Lower leg skin (tissue), 3 donors: ENCODE results near the gene MLLT3.

Experiments
- POLR2A ChIP-seq, 2 donors: fragments of 450-650 bp; IDR thresholded peaks; one replicate each; pipeline ENCODE4 v1.6.1; 2016 to 2017; ENCODE audit warnings: antibody characterized with exemption in 2 of 2, mild to moderate bottlenecking in 1 of 2, moderate library complexity in 1 of 2
- TF ChIP-seq, protein P1 (sequence below), 3 donors: fragments of 450-650 bp; IDR thresholded peaks; one replicate each; pipeline ENCODE4 v1.5.1; 2016; ENCODE audit warnings: antibody characterized with exemption in 3 of 3, mild to moderate bottlenecking in 3 of 3, moderate library complexity in 2 of 3

- TF ChIP-seq POLR2A (IDR thresholded peaks at IDR 0.05): no peak
- TF ChIP-seq, protein P1, sequence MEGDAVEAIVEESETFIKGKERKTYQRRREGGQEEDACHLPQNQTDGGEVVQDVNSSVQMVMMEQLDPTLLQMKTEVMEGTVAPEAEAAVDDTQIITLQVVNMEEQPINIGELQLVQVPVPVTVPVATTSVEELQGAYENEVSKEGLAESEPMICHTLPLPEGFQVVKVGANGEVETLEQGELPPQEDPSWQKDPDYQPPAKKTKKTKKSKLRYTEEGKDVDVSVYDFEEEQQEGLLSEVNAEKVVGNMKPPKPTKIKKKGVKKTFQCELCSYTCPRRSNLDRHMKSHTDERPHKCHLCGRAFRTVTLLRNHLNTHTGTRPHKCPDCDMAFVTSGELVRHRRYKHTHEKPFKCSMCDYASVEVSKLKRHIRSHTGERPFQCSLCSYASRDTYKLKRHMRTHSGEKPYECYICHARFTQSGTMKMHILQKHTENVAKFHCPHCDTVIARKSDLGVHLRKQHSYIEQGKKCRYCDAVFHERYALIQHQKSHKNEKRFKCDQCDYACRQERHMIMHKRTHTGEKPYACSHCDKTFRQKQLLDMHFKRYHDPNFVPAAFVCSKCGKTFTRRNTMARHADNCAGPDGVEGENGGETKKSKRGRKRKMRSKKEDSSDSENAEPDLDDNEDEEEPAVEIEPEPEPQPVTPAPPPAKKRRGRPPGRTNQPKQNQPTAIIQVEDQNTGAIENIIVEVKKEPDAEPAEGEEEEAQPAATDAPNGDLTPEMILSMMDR (IDR thresholded peaks at IDR 0.05): no peak
These were observed 129.5 kb downstream of the MLLT3 start for GRCh38 chr9:20492772-20493171.
